ENCODE results near the gene MAML2. TPM values are rescaled to one million over a fixed set of nuclear protein-coding genes. Genes with fewer than 3 reads are reported as not detected.

MAML2 gene
- total RNA-seq, 4 donors from 2014 or later, result 34.2 to 49.8 (median 44.4) TPM

- no peak for DNase-seq (ENCODE audit: low spot score)
- no peak for TF ChIP-seq CTCF (IDR thresholded peaks at IDR 0.05)
- ATAC-seq (ENCODE audit: low FRiP score), result no peak
Observed at GRCh38 chr11:96384156-96384555, 41.2 kb upstream of the MAML2 start.

- TF ChIP-seq CTCF (IDR thresholded peaks at IDR 0.05), result no peak
- ATAC-seq (ENCODE audit: low FRiP score), result no peak
- no peak for DNase-seq (ENCODE audit: low spot score)
Observed at GRCh38 chr11:96376796-96377195, 33.8 kb upstream of the MAML2 start.

GRCh38 chr11:96373826-96374225 is 30.8 kb upstream of the MAML2 start:
- no peak for TF ChIP-seq CTCF (IDR thresholded peaks at IDR 0.05)
- ATAC-seq (ENCODE audit: low FRiP score) (no peak), DNase-seq (ENCODE audit: low spot score) (no peak)

GRCh38 chr11:96367342-96367741 is 24.3 kb upstream of the MAML2 start:
- TF ChIP-seq CTCF (IDR thresholded peaks at IDR 0.05), result no peak
- ATAC-seq (ENCODE audit: low FRiP score), result no peak
- DNase-seq (ENCODE audit: low spot score), result no peak

- no peak for ATAC-seq (ENCODE audit: low FRiP score)
Observed at GRCh38 chr11:96366024-96366423, 23.0 kb upstream of the MAML2 start.

GRCh38 chr11:96365493-96365892 is 22.5 kb upstream of the MAML2 start:
- no peak for TF ChIP-seq CTCF (IDR thresholded peaks at IDR 0.05)
- DNase-seq (ENCODE audit: low spot score) (no peak), ATAC-seq (ENCODE audit: low FRiP score) (no peak)

More at GRCh38 chr11:96366024-96366423, 23.0 kb upstream of the MAML2 start:
- DNase-seq (ENCODE audit: low spot score), result no peak
- TF ChIP-seq CTCF (IDR thresholded peaks at IDR 0.05), result no peak

GRCh38 chr11:96361778-96362177 is 18.8 kb upstream of the MAML2 start:
- ATAC-seq (ENCODE audit: low FRiP score), result peak; percentile 68
- TF ChIP-seq CTCF (IDR thresholded peaks at IDR 0.05), result no peak

More at GRCh38 chr11:96361778-96362177, 18.8 kb upstream of the MAML2 start:
- no peak for DNase-seq (ENCODE audit: low spot score)

All from omental fat pad (tissue), 4 donors.